HL-60/S4 treated with phorbol 12-myristate 13-acetate at 8.2 ng/mL for 4 days and 3 days (cell line): ENCODE measurements around the gene NDUFS2.

Experiments used
- in situ Hi-C: fragments of 300-500 bp; cut with MboI; formaldehyde crosslinking; loops from 2 replicates; pipeline ENCODE4 v1.15.0; 2022; ENCODE audit warnings: low sequenced_read_pairs

The NDUFS2 gene

DNA sequence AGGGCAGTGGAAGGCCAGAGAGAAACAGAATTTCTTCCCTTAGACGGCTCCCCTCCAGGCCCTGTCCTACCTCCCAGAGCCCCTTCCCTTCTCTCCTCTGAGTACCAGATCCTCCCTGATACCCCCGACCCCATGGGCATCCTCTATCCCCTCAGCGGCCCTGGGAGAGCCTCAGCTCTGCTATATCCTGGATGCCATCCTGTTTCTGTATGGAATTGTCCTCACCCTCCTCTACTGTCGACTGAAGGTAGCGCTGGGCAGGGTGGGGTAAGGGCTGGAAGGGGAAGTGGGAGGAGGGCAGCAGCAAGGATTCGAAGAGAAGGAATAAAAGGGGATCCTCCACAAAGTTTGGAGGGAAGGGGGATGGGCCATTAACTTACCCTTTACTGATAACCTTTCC lies 15.7 kb downstream of the NDUFS2 start:
- in situ Hi-C loops, result loop anchor here (25.0 kb wide), 1 partner anchor 144 kb away; the partner anchor contains the start of gene CFAP126

DNA sequence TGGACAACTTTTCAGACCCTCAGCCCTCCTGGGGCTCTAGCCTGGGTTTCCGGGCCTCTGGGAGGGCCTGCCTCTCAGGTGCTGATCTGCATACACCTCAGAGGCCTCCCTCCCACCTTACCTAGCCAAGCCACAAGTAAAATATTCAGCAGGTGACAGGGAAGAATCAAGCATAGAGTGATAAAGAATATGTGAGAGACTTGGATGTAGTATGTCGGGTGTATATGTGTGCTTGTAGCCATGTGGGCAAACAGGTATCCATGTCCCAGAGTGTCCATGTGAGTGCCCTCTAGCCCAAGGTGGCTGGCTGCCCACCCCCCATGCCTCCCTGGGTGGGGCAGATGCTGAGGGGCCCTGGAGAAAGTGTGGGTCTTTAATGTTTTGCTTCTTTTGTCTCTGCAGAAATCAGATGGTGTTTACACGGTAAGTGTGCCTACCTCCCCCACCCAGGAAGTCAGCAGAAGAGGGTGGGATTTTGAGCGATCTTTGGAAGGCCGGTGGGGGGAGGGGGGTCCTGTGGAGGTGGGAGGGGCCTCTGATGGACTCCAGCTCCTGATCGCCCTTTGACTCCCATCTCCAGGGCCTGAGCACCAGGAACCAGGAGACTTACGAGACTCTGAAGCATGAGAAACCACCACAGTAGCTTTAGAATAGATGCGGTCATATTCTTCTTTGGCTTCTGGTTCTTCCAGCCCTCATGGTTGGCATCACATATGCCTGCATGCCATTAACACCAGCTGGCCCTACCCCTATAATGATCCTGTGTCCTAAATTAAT lies 16.3 kb downstream of the NDUFS2 start:
- in situ Hi-C loops, result loop anchor here (25.0 kb wide), 1 partner anchor 144 kb away; the partner anchor contains the start of gene CFAP126

- in situ Hi-C loops, result loop anchor here (25.0 kb wide), 1 partner anchor 143 kb away; the partner anchor contains the start of gene CFAP126
Observed at GRCh38 chr1:161219078-161219892, 17.1 kb downstream of the NDUFS2 start.

DNA sequence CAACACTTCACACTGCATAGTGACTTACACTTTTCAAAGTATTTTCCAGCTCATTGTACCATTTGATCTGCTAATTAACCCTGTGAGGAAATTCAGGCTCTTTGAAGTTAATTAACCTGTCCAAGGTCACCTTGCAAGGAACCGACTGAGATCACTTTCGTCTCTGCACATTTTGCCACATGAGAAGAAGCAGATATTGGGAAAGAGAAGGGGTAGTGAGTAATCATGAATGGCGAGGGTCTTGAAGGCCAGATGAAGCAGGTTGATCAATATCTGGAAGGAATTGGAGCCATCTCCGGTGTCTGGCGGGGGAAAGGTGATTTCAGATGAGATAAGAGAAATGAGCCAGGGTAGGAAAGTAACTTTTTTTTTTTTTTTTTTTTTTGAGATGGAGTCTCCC lies 17.8 kb downstream of the NDUFS2 start:
- in situ Hi-C loops, result loop anchor here (25.0 kb wide), 1 partner anchor 142 kb away; the partner anchor contains the start of gene CFAP126

DNA sequence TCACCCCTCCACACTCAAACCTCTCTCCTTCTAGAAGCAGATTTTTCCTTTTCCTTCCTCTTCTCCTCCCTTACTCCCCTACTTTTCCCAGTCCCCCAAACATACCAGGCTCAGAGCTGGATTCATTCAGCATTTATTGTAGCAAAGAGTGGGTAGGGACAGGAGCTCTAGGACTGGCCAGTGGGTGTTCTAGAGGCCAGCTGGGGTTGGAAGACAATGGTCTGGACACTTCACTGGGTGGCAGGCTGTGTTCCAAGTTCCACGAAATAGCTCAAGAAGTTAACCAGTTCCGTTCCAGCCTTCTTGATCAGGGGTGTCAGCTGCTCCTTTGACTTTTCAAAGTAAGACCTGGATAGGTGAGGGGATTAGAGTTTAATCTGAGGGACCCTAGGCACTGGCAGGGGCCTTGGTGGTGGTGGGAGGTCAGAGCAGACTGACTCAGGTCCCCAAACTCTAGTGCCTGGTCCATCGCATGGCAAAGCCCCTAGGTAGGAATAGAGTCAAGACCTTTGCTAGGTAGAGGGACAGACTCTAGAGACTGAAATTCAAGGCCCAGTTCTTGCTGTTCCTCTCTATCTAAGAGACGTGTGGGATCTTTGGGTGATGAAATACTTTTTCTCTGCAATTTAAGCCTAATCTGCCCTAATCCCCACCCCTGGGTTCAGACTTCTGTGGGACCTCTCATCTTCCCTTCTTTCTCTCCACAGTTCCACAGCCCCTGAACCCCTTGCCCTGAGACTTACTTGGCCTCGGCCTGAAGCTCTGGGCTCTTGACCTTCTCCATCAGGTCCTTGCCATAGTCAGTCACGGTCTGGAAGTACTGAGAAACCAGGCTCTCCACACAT lies 20.2 kb downstream of the NDUFS2 start:
- in situ Hi-C loops, result loop anchor here (25.0 kb wide), 1 partner anchor 140 kb away; the partner anchor contains the start of gene CFAP126

- in situ Hi-C loops, result loop anchor here (25.0 kb wide), 1 partner anchor 138 kb away; the partner anchor contains the start of gene CFAP126
Observed at GRCh38 chr1:161223805-161224694, 21.9 kb downstream of the NDUFS2 start.

DNA sequence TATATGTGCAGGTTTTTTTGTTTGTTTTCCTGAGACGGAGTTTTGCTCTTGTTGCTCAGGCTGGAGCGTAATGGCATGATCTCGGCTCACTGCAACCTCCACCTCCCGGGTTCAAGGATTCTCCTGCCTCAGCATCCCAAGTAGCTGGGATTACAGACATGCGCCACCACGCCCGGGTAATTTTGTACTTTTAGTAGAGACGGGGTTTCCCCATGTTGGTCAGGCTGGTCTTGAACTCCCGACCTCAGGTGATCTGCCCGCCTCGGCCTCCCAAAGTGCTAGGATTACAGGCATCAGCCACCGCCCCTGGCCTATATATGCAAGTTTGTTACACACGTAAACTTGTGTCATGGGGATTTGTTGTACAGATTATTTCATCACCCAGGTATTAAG lies 22.5 kb downstream of the NDUFS2 start:
- in situ Hi-C loops, result loop anchor here (25.0 kb wide), 1 partner anchor 138 kb away; the partner anchor contains the start of gene CFAP126

DNA sequence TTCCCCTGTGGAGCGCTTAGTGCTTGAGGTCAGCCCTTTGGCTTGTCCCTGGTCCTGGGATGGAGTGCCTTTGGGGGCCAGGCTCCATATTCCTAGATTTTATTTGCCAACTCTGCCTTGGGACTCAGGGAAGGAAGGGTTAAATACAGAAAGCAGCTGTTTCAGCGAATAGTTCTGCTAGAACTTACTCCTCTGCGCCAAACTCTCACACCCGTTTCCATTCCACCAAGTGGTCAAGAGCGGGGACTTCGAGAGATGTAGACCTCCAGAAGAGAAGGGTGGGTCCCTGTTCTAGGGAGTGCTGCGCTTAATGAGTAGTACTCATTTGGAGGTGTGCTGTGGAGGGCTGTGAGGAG lies 23.0 kb downstream of the NDUFS2 start:
- in situ Hi-C loops, result no loop called here

- in situ Hi-C loops, result no loop called here
Observed at GRCh38 chr1:161225534-161226319, 23.6 kb downstream of the NDUFS2 start, which contains the start of gene TOMM40L. Gene TOMM40L (plus strand): TSS chr1:161226060. CDS start chr1:161226490, 430 bp downstream.

GRCh38 chr1:161226320-161226711 lies 24.1 kb downstream of the NDUFS2 start:
- in situ Hi-C loops, result no loop called here

DNA sequence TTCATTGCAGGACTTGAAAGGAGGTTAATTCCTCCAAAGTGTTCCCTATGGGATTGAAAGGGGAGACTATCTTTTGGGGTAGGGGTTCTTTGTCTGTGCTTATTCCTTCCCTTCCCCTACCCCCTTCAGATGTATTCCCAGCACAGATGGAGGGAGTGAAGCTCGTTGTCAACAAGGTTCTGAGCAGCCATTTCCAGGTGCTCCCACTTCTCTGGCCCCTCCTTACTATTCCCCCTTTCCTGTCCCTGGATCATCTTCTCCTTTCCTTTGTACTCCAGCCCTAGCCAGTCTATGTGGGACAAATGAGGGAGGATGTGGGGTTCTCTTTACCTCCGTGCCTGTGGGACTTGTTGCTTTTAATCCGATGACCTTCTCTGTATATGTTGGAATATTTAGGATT lies 24.6 kb downstream of the NDUFS2 start:
- in situ Hi-C loops, result no loop called here

DNA sequence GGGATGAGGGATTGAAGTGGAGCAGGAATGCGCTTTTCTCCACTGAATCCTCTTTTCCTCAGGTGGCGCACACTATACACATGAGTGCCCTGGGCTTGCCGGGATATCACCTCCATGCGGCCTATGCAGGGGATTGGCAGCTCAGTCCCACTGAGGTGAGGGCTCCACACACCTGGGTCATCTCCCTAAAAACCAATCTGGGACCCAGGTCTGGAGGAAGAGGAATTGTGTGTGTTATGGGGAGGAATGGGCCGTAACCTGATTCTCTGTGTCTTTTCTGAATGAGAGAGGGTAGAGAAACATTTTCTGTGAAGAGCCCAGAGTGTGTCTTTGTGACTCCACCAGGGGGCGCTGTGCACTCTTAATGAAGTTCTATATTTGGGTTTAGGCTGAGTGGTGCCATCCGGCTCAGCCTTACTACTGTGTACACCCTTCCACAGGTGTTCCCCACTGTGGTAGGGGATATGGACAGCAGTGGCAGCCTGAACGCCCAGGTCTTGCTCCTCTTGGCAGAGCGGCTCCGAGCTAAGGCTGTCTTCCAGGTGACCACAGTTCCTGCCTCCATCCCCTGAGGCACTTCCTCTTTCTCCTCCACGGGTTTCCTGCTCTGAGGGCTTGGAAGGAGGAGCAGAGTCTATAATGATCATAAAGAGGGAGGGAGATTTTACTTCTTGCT lies 25.2 kb downstream of the NDUFS2 start:
- in situ Hi-C loops, result no loop called here

GRCh38 chr1:161228032-161228431 lies 25.9 kb downstream of the NDUFS2 start:
- in situ Hi-C loops, result no loop called here

DNA sequence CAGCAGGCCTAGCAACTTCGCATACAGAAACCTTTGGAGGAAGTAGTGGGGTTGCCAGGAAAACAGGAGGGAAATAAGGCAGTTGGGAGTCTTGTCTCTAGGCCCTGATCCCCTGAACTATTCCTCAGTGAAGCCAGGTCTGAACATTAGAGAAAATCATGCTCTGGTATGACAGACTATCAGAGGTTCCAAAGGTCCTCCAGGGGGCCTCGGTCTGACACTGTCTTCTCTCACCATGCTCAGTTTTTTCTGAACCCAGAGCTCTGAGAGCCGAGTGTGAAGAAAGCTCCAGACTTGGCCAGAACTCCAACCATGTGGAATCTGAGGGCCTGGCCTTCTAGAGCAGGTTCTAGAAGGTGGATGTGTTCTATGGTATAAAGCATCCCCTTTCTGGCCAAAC lies 27.7 kb downstream of the NDUFS2 start:
- in situ Hi-C loops, result no loop called here

GRCh38 chr1:161230762-161231161 lies 28.6 kb downstream of the NDUFS2 start:
- in situ Hi-C loops, result no loop called here

DNA sequence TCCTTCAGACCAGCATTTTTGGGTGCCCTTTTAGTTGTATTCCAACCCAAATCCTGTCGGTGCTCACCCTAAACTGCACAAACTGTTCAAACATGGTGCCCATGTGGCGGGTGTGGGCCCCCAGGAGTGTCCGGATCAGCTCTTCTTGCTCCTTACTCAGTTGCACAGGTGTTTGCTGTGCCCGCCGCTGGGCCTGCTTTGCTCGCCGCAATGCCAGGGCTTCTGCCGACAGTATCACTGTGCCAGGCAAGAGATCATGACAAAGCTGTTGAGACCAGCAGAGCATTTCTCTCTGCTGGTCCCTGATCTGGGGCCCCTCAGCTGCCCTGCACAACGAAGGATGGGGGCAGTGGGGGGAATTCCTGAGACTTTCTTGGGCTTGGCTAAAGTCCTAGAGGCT lies 30.9 kb downstream of the NDUFS2 start:
- in situ Hi-C loops, result no loop called here

GRCh38 chr1:161235957-161236775 lies 34.0 kb downstream of the NDUFS2 start:
- in situ Hi-C loops, result no loop called here
